HG03575 (cell line): ENCODE measurements around the gene POPDC3.
"Not testable (repeated sequence)": the region's sequence is repeated elsewhere in the genome, so short reads cannot be mapped to it uniquely, and the experiment has no call there.

Experiments used
- ATAC-seq: cut with Tn5 transposase; IDR thresholded peaks from one replicate; pipeline ENCODE4 v1.9.1; 2021; ENCODE audit not compliant: unreplicated experiment, insufficient number of reproducible peaks, low FRiP score; ENCODE audit errors: extremely low read depth

Gene POPDC3, protein sequence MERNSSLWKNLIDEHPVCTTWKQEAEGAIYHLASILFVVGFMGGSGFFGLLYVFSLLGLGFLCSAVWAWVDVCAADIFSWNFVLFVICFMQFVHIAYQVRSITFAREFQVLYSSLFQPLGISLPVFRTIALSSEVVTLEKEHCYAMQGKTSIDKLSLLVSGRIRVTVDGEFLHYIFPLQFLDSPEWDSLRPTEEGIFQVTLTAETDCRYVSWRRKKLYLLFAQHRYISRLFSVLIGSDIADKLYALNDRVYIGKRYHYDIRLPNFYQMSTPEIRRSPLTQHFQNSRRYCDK

GRCh38 chr6:105179244-105180065 lies at the start of gene POPDC3:
POPDC3 (minus strand) TSS chr6:105180014; CDS start chr6:105161909, 18,105 bp downstream.
- ATAC-seq: no peak

- no peak for ATAC-seq
Observed at GRCh38 chr6:105227295-105227767, 47.5 kb upstream of the POPDC3 start.

DNA sequence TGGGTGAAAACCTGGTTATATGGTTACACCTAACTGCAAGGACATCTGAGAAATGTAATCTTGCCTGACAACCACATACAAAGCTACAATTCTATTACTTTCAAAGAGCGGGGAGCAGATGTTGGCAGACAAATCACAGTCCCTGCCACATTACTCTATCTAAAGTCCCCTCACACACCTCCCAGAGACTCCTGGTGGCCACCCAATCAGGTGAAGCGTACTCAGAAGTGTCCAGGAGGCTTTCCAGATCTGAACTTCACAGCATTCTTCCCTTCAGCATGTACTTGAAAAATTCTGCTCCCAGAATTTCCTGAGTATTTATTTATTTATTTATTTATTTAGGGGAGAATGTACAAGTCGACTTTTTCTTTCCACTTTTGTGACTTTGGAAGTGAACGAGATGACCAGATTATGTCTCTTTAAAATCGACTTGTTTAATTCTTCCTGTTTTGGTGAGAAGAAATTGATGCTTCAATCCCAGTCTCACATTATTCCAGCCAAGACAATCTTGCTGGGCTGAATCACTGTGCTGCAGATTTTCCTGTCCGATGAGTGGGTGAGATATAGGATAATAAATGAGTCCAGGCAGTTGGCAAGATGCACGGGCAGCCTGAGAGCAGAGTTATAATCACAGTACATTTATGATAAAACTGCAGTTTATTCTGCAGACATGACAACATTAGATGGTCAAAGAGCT lies 46.9 kb upstream of the POPDC3 start:
- no peak for ATAC-seq

DNA sequence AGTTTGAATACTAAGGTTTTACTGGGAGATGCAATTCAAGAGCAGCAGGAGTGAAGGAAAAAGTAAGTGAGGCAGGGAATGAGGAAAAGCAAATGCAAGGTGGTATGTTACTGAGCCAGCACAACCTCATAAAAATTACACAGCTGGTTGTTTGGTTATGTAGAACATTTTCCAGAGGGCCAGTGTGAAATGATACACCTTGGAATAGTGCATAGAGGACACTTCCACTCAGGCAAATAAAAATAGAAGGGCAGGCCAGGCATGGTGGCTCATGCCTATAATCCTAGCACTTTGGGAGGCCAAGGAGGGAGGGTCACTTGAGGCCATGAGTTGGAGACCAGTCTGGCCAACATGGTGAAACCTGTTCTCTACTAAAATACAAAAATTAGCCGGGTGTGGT lies 43.4 kb upstream of the POPDC3 start:
- ATAC-seq: no peak

DNA sequence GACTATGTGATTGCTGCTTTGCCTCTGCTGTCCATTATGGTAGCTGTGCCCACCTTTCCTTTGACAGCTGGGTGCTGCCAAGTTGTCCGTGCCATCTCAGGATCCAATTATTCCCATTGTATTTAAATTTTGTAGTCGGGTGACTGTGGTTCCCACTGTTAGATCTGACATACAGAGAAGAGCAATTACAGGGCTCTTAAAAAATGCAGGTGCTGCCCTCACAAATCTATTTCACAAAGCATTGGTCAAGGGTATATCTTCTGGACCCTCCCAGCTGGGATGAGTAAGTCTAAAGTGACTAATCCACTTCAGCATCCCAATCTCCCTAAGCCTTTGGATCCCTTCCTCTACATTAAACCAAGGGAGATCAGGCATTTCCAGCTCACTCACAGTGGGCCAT lies 41.4 kb upstream of the POPDC3 start:
- not testable (repeated sequence) for ATAC-seq

- ATAC-seq: no peak
Observed at GRCh38 chr6:105220186-105220585, 40.4 kb upstream of the POPDC3 start.

DNA sequence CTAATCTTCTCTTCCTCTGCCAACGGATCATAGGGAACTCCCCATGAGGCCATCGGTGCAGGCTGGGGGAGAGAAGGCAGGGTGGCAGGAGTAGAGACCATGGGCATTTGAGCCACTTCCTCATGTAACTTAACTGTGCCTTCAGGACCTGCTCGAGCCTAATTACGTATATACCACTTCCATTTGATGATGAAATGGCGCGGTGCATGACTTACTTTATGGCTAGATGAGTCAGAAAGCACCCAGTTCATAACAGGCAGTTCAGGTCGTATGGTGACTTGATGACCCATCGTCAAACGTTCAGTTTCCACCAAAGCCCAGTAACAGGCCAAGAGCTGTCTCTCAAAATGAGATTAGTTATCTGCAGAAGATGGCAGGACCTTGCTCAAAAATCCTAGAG lies 39.4 kb upstream of the POPDC3 start:
- ATAC-seq: not testable (repeated sequence)

GRCh38 chr6:105215506-105215905 lies 35.7 kb upstream of the POPDC3 start:
- ATAC-seq: no peak

DNA sequence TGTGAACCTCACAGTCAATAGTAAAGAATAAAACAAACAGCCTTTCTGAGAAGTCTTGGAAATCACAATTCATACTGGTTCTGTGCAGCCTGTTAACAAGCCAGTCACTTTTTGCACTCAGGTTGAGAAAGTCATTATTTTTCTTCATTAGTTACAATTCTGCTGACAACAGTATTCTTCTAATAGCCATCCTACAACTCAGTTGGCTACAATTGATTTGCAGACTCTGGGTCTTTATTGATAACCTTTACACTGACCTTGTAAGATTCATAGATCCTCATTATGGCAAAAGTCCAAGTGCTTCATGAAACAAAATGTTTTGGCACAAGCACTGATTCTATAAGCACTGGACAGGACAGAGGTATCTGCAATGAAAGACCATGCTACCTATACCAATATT lies 34.9 kb upstream of the POPDC3 start:
- ATAC-seq: no peak

DNA sequence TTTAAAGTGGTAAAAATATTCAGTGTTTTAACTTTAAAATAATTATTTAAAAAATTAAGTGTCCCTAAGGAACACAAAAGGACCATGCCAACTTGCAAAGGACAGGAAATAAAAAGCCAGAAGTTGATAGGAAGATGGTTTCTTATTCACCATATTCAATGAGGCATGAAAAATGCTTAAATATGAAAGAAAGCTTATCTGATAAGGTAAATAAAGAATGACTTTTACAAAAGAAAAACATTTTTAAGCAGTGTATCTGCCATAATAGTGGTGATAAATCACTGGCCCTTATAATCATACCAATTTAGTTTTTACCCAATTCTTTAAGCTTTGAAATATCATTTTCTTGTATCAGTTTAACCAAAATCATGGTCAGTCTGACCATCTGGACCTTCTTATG lies 33.5 kb upstream of the POPDC3 start:
- ATAC-seq: no peak

GRCh38 chr6:105212587-105212986 lies 32.8 kb upstream of the POPDC3 start:
- no peak for ATAC-seq

DNA sequence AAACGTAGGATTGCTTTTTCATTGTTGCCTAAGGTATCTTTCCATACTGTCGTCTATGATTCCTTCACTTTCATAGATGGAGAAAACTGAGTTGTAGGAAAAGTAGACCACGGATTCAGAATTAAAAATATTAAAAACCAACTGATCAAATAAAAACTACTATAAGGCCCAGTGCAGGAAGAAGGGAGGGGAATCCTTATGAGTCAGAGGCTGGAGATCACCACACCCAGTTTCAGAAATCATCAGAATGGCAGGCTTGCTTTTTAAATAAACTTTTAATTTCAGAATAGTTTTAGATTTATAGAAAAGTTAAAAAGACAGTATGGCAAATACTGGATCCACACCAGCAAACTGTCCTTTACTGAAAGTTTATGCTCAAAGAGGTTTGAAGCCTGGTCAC lies 32.0 kb upstream of the POPDC3 start:
- no peak for ATAC-seq

- ATAC-seq: no peak
Observed at GRCh38 chr6:105210932-105211531, 31.2 kb upstream of the POPDC3 start.

DNA sequence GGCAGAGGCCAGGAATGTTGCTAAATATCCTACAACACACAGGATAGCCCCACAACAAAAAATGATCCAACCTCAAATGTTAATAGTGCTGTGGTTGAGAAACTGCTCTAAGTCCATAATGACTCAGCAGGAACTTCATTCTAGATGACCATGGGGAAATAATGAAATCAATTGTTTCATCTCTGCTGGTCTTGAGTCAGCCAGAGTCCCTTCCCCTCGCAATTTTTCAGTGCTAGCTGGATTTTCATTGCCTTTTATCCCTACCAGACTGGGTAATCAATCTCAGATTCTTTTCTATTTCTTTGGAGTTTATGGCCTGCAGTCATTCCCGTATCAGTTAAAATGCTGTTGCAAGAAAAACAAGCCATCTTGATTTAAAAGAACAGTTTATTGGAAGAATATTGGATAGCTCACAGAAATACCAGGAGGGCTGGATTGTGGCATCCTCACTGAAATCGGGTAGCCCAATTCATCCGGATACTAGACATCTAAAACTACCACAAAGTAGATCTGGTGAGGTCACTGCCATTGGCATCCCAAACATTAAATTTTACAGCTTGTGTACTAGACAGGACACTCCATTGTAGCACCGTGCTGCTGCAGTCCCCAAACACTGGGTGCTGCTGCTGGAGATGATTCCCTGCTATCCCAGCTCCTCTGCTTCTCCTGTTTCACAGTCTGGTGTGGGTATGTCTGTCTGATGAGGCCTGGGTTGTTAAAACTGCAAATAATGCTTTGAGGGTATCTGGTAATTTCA lies 30.3 kb upstream of the POPDC3 start:
- no peak for ATAC-seq

- ATAC-seq: no peak
Observed at GRCh38 chr6:105207524-105208269, 27.9 kb upstream of the POPDC3 start.

DNA sequence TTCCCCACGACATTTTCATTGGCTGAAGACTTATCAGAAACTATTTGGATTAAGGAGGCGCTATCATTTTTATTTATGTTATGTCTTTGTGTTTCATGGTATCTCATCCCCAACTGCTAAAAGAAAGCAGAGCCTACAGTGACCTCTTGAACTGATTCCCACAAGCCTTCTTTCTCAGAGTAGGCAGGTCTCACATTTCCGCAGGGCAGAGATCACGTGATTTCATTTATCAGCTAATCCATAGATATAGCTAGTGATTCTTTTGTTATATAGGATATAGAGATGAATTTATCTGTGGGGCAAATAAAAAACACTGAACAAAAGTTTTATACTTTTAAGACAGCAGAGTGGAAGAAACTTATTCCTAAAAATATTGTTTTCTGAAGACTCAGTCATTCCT lies 25.0 kb upstream of the POPDC3 start:
- no peak for ATAC-seq

DNA sequence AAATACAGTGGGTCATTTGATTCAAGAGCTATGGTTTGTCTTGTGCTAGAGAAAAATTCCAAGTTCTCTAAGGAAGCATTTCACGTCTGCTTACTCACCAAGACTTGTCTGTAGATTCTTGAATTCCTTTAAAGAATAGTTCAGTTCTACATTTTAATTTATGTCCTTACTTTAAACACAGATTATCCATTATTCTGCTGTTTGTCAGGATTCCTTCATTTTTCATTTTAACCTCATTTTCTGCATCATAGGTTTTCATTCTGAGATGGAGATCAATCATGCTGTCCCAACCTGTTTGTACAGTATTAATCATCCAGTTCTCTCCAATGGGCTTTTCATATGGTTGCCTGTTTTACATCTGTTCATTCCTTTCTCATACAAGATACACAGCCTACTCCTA lies 24.5 kb upstream of the POPDC3 start:
- ATAC-seq: no peak

GRCh38 chr6:105202486-105202885 lies 22.7 kb upstream of the POPDC3 start:
- ATAC-seq: no peak
